HG03066 (cell line): ENCODE measurements around the gene KCND3.

ENCODE experiments used
- ATAC-seq: cut with Tn5 transposase; IDR thresholded peaks from one replicate; pipeline ENCODE4 v1.9.1; 2021; ENCODE audit warnings: low read depth; ENCODE audit not compliant: unreplicated experiment

The KCND3 gene

GRCh38 chr1:111924786-111925185 lies 64.7 kb downstream of the KCND3 start:
- ATAC-seq = no peak

- ATAC-seq = no peak
Measured at GRCh38 chr1:111923766-111924165, 65.7 kb downstream of the KCND3 start.

DNA sequence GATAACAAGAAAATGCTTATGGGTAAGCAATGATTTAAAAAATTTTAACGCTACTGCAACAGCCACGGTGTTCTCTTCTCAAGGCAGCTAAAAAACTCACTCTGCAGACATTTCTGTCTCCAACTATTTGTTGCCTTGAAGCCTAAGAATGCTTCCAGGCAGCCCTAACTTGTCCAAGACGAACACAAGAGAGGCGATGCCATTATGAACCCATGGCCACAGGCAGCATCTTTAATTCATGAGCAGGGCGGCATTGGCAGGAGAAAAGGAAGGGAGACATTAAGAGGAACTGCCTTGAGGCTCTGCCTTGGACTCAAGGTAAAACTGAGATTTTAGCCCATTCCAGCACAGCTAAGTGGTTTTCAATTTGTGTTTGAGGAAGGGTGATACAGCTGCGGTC lies 67.5 kb downstream of the KCND3 start:
- no peak for ATAC-seq

DNA sequence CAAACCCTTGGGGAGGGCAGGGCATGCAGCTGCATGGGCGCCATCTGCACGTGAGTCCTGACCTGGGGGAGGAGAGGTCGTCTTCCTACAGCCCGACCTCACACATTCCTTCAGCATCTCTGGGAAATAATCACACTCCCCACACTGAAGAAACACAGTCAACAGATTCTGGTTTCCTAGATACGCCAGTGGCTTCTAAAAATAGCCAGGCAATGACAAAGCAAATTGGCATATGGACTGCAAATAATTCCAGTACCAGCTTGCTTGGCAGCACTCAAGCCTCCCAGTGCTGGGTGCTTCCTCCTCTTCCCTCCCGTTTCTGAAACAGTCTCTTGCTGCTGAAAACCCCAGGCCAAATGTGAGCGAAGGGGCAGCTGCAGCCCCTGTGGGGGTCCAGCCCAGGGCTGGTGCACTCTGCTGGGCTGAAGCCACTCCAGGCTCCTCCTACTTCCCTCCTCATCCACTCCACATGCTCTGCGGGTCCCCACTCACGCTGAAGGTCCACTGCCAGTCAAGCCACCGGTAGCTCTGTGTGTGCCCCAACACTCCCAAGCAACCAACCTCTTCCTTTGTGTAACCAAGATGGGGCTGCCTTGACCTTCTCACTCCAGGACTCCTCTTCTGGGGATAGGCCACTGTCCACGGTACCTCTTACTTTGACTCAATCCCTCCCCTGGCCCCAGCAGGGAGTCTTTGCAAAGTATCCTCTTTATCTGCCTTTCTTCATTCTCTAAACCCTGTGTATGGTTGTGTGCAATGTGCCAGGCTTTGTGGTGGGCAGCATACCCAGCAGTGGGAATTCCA lies 69.0 kb downstream of the KCND3 start:
- ATAC-seq = no peak

DNA sequence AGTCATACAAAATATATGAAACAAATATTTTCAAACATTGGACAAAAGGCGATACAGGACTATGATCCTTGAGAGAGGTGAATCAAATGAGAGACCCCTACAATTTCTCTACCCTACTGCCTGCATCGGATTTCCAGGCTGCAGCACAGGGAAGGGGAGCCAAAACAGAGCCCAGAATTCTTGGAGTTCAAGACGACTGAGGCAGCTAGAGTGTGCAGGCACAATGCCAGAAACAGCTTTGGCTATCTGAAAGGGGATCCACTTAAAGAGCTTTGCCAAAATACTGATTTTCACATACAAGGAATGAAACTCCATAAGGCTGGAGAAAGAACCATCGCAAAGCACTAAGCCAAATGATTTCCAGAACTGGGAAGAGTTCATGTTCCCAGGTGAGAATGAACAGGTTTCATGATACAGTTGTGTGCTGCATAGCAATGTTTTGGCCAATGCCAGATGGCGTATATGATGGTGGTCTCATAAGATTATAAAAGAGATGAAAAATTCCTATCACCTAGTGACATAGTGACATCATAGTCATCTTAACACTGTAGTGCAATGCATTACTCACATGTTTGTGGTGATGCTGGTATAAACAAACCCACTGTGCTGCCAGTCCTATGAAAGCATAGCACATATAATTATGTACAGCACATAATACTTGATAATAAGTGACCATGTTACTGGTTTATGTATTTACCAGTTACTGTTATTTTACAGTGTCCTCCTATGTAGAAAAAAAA lies 77.5 kb downstream of the KCND3 start:
- no peak for ATAC-seq

GRCh38 chr1:111911061-111911460 lies 78.4 kb downstream of the KCND3 start:
- no peak for ATAC-seq

DNA sequence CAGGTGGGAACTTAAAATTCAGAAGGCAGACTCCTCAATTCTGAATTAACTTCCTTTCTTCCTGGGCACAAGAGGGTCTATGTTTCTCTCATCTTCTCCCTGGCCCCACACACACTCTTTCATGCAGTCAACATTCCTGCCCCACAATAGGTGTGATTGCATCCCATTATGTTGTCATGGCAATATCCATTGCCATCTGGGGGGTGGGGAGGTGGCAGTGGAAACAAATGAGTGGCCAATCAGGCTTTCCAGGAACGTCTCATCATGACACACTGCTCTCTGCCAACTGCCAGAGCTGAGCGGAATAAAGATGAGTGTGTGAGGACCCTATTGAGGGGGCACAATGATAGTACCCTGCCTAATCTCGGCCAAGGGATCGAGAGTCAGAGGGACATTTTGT lies 80.4 kb downstream of the KCND3 start:
- no peak for ATAC-seq

DNA sequence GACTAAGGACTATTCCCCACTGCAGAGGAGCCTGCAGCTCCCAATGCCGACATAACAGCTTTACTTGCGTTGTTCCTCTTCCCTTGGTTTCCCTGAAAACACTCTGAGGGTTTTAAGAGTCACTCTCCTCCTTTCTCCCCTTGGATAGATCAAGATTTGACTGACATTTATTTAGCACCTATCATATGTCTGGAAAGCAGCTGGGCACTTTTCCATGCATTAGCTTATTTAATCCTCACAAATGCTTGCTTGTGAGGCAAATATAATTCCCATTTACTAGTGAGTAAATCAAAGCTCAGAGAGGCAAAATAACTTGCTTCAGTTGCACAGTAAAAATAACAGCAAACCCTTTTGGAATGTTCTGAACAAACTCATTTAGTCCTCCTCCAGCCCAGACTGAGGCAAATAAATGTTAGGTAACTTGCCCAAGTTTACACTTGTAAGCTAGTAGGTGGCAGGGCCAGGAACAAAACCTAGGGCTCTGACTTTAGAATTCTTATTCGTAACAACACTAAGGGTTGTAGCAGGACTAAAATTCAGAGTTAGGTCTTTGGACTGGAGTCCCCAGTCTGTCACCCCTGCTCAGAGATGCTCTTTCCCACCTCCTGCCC lies 81.4 kb downstream of the KCND3 start:
- ATAC-seq = no peak

GRCh38 chr1:111907321-111907720 lies 82.1 kb downstream of the KCND3 start:
- no peak for ATAC-seq

DNA sequence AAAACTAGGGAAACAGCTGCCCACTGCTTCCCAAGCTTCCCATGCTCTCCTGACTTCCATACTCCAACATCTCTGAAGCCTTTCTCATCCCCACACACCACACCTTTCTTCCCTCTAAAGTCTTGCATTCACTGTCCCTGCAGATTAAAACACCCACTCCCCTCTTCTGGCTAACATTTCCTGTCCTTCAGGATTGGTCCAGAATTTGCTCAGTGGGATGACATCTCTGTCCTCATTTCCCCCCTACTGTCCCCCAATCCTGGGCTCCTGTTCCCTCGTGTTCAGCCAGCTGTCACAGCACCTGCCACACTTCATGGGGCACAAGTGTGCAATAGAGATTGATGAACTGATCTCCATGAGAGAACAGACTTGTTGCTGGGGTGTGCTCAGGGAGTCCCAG lies 82.7 kb downstream of the KCND3 start:
- ATAC-seq = no peak

GRCh38 chr1:111906111-111906510 lies 83.4 kb downstream of the KCND3 start:
- no peak for ATAC-seq

DNA sequence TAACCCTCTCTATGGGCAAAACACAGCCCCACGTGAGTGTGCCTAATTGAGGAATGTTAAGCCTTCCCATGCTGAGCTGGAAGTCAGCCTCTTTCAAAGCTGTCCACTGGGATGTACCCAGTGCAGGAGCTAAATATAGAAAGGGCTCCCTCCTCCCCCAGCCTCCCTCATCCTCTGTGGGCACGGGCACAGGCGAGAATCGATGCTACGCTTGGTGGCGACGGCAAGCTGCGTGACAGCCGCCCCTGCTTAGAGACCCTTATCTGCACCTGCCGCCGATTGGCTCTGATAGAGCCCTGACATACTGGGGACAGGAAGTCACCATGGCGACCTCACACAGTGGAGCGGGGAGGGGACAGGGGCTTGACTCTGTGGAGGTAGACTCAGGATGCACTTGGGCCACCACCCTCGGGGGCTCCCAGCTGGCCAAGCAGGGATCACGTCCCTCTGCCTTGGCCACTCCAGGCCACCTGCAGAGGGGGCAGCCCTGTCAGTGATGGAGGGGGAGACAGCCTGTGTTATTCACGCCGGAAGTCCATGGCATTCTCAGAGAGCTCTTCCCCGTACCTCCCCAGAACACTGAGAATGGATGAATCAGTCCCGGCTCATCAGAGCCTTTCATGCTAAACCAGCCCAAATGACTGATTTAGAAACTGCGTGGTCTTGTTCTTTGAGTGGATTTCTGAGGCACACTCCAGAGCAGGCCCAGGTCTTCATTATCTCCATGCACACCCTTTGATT lies 84.8 kb downstream of the KCND3 start:
- no peak for ATAC-seq

GRCh38 chr1:111903871-111904449 lies 85.5 kb downstream of the KCND3 start:
- no peak for ATAC-seq

DNA sequence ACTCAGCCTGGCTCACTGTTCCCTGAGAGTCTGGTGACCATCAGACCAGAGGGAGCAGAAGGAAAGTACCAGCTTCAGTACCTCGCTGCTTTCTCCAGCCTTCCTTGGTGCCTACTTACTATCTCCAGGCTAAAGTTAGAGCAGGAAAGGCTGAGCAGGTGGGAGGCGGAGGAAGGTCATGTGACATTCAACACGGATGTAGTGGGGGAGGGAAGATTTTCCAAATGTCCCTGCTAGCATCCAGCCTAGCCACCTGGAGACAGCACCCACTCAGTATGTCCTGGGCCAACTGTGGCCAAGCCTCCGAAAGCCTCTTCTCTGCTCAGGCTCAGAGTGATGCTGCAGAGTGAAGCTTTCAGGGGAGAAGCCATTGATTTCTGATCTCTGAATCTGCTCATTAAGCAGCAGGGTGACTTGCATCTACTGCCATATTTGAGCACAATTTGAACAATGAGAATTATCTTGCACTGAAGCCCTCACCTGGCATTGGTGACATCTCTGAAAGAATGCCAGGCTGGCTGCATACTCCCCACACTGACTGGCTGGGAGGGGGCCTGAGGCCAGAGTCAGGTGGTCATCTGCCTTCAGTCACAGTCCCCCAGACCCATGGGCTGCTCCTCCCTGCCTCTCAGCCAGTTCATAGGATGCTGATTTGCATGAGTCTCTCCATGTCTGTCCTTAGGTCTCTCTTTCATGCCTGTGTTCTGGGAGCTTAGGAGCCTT lies 86.2 kb downstream of the KCND3 start:
- no peak for ATAC-seq

GRCh38 chr1:111895469-111895868 lies 94.0 kb downstream of the KCND3 start:
- no peak for ATAC-seq

GRCh38 chr1:111895017-111895416 lies 94.5 kb downstream of the KCND3 start:
- no peak for ATAC-seq

DNA sequence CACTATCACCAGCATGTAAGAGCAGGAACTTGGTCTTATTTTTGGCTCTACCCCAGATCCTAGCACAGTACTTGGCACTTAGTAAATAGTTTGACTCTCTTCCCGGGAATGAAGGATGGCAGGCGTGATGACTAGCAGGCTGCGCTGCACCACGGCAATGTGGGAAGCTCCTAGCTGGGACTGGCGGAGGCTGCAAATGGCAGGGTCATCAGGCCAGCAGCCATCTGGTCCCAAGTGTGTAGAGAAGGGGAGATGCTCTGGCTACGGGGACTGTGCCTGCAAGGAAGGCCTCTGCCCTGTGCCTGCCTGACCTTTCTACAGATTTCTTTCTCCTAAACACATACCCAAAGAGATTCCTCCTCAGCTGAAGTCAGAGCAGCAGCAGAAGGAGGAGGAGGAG lies 95.0 kb downstream of the KCND3 start:
- ATAC-seq = no peak

DNA sequence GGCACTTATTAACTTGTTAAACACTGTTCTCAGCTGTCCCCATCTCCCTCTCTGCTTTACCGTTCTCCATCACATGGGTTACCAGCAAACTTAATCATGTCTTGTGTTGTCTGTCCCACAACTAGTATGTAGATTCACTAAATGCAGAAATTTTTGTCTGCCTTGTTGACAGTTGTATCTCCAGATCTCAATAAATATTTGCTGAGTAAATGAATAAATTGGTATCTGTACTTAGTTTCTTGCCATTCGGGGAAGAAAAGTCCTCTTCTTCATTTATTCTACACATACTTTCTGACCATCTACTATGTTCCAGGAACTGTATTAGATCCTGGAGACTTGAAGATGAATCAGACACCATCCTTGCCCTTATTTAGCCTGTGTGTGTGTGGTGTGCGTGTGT lies 97.9 kb downstream of the KCND3 start:
- no peak for ATAC-seq

- ATAC-seq = no peak
Measured at GRCh38 chr1:111888740-111889376, 100.6 kb downstream of the KCND3 start.

DNA sequence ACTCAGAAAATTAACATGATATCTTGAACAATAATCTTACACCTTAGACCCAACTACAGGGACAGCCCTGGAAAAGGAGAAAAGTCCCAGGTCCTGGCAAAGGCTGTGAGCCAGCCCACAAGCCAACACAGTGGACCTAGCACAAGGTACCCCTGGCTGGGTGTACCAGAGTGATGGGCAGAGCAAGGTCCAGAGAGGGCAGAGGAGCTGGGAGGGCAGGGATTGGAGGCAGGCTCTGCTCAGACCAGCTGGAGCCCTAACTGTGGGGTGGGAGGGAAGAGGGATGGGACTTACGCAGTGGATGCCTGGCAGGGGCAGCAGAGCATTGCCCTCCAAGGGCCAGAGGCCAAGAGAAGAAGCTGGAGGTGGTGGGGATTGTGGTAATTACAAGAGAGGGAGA lies 101.6 kb downstream of the KCND3 start:
- no peak for ATAC-seq
